ENCODE data around the gene INKA1. TPM values are rescaled to one million over a fixed set of nuclear protein-coding genes. Genes with fewer than 3 reads are reported as not detected.

INKA1 gene
- total RNA-seq, 2 experiments from 2014 or later, result 0.50 to 0.70 TPM

DNA sequence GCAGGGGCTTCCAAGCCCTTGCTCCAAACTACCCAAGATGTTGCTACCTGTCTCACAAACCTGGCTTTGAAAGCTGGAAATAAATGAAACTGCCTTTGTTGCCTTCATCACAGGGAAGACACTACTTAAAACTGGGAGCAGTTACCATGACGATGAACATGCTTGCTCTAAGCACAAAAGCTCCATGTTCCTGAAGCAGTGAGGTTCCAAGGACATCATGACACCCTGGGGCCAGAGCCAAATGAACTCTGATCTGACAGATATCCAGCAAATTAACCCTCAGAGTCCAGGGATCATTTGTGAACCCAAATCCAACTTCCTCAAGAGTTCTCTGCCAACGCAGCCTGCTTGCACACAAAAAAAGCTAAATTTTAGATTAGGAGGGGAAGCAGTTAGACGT is 42.6 kb downstream of the INKA1 start:
- no peak for DNase-seq
- H3K36me3 Mint-ChIP-seq (ENCODE audit: low read depth), result peaks cover 17% of the 10 kb centered on the region
- no peaks in the 10 kb centered on the region for H3K27me3 Mint-ChIP-seq
- intact Hi-C loops (cut with DNase I, micrococcal nuclease), result no loop called here
- H3K9me3 Mint-ChIP-seq (ENCODE audit: low read depth), result no peaks in the 10 kb centered on the region
- no peaks in the 10 kb centered on the region for H3K4me1 Mint-ChIP-seq
- no peak overlapping the region for H3K27ac Mint-ChIP-seq
- no peak overlapping the region for H3K4me3 Mint-ChIP-seq
- POLR2A ChIA-PET, result no interaction called here
- no peak for ATAC-seq
- CTCF ChIA-PET, result interaction anchor here (0.7 kb wide), 1 partner anchor 64 kb away, joined by 3 read pairs; no protein-coding TSS in a partner anchor

Small RNAs within 50 kb of the gene (microRNA-seq; reads per million reads assigned to microRNA genes)
- gene MIR5193 (ENCODE audit: borderline replicate concordance), result not detected

Other genes starting within 250 kb of the INKA1 start
- under 1 TPM; 0.09 to 0.11 TPM for gene BSN, start 248.8 kb upstream of the INKA1 start, total RNA-seq
- 100 to 1,000 TPM; 110 to 137 TPM for gene APEH, start 128.9 kb upstream of the INKA1 start, total RNA-seq
- 1 to 10 TPM; 8.7 to 9.7 TPM for gene MST1, start 113.8 kb upstream of the INKA1 start, total RNA-seq
- gene RNF123, start 113.7 kb upstream of the INKA1 start, total RNA-seq, result 10 to 100 TPM; 25.2 to 32.7 TPM
- under 1 TPM in 1 of 2 experiments, not detected in 1; 0.07 TPM for gene AMIGO3, start 83.6 kb upstream of the INKA1 start, total RNA-seq
- 10 to 100 TPM; 21.0 to 32.1 TPM for gene GMPPB, start 79.3 kb upstream of the INKA1 start, total RNA-seq
- gene IP6K1, start 16.7 kb upstream of the INKA1 start, total RNA-seq, result 10 to 100 TPM; 29.1 to 31.0 TPM
- under 1 TPM in 1 of 2 experiments, not detected in 1; 0.32 TPM for gene CDHR4, start 3.4 kb upstream of the INKA1 start, total RNA-seq
- gene UBA7, start 10.7 kb downstream of the INKA1 start, total RNA-seq, result 10 to 100 TPM; 85.5 to 85.7 TPM
- 10 to 100 TPM; 25.1 to 28.1 TPM for gene TRAIP, start 53.3 kb downstream of the INKA1 start, total RNA-seq
- 1 to 10 TPM; 1.1 to 1.3 TPM for gene CAMKV, start 66.6 kb downstream of the INKA1 start, total RNA-seq
- 1 to 10 TPM in 1 of 2 experiments, under 1 TPM in 1; 0.86 to 1.2 TPM for gene MST1R, start 100.6 kb downstream of the INKA1 start, total RNA-seq
- 1 to 10 TPM; 7.5 to 8.3 TPM for gene MON1A, start 126.5 kb downstream of the INKA1 start, total RNA-seq
- gene RBM6, start 136.9 kb downstream of the INKA1 start, total RNA-seq, result 10 to 100 TPM; 69.3 to 75.1 TPM